ENCODE measurements around the gene SYT12.

The SYT12 gene

DNA sequence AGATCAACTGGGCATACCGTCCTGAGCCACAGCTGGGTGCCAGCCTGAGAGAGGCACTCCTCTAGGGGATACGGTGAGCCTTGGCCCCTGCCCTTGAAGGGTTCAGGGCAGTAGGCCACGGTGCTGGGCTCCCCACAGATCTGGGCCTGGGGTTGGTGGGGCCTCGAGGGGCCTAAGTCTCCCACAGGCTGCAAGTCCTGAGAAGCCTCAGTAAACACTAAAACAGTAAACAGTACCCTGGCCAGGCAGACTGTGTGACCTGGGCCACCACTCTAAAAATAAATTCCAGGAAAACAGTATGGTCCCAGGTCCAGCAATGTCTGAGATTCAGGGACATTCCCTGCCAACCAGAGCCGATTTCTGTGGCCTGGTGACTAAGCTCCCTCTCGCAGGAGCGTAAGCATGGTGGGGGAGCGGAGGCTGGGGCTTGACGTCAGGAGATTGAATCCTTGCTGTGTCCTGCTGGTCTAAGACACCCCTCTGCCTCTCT lies 31.5 kb downstream of the SYT12 start:
- no peak overlapping the region for H3K27ac ChIP-seq (ENCODE audit: extremely low read depth, low read depth, low read length)
- ChIA-PET CTCF (interaction anchor here (0.6 to 5.0 kb wide), 24 partner anchors 9 to 541 kb away, joined by 3 to 23 read pairs (median 5); partner anchors contain the start of genes AIP and SYT12), POLR2A (interaction anchor here (1.2 to 3.3 kb wide), 5 partner anchors 10 to 185 kb away, joined by 3 to 16 read pairs (median 5); partner anchors contain the start of genes KDM2A and SYT12)
- H3K4me3 ChIP-seq (ENCODE audit: low read depth, low read length), result no peak overlapping the region
- H3K4me1 ChIP-seq (ENCODE audit: control insufficient read depth, insufficient read depth, low read length), result peaks cover 9% of the 10 kb centered on the region
- H3K36me3 ChIP-seq (ENCODE audit: control insufficient read depth in 2 of 2, insufficient read depth in 1 of 2, low read length in 2 of 2), result no peaks in the 10 kb centered on the region
- TF ChIP-seq ZFP3 (tag by site-specific recombination; IDR thresholded peaks at IDR 0.05; ENCODE audit: low read depth), result no peak
- peak; percentile 11; the same call in 1 of the 2 replicates for TF ChIP-seq ZIC2 (tag by site-specific recombination; IDR thresholded peaks at IDR 0.05)
- peak; percentile 2; the same call in 1 of the 2 replicates for TF ChIP-seq ZNF335 (tag by site-specific recombination; conservative IDR thresholded peaks at IDR 0.05)
- TF ChIP-seq, protein P1, sequence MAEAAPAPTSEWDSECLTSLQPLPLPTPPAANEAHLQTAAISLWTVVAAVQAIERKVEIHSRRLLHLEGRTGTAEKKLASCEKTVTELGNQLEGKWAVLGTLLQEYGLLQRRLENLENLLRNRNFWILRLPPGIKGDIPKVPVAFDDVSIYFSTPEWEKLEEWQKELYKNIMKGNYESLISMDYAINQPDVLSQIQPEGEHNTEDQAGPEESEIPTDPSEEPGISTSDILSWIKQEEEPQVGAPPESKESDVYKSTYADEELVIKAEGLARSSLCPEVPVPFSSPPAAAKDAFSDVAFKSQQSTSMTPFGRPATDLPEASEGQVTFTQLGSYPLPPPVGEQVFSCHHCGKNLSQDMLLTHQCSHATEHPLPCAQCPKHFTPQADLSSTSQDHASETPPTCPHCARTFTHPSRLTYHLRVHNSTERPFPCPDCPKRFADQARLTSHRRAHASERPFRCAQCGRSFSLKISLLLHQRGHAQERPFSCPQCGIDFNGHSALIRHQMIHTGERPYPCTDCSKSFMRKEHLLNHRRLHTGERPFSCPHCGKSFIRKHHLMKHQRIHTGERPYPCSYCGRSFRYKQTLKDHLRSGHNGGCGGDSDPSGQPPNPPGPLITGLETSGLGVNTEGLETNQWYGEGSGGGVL (tag by site-specific recombination; IDR thresholded peaks at IDR 0.05), result no peak
- H3K9me3 ChIP-seq (ENCODE audit: control insufficient read depth, insufficient read depth, low read depth, low read length), result no peaks in the 10 kb centered on the region

DNA sequence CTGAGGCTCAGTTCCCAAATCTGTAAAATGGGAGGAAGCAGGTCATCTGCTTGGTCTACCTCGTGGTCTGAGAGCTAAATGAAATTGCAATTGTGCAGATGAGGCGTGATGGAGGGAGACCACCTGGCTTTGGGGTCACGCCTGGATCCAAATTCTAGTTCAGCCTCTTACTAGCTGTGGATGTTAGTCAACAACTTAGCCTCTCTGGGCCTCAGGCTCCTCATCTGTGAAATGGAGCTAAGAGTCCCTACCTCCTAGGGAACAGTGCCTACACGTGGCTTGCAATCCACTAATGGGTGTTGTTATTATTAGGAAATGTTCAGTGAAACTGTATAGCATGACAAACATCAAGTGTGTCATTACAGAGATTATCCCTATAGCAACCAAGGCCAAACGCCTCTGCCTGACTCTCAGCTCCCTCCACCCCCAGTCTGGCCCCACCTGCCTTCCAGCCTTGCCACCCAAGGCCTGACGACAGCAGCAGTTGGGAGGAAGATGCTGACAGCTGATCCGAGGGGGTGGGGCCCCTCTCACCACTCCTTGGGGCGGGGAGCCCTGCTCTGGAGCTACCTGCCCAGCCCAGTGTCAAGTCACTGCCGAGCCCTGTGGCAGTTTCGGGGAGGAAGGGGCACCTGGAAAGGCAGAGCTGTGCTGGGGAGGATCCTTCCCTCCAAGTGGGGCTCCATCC lies 32.0 kb downstream of the SYT12 start:
- no peaks in the 10 kb centered on the region for H3K9me3 ChIP-seq (ENCODE audit: control insufficient read depth, insufficient read depth, low read depth, low read length)
- no peak overlapping the region for H3K4me3 ChIP-seq (ENCODE audit: low read depth, low read length)
- POLR2A ChIA-PET, result interaction anchor here (1.0 to 3.3 kb wide), 8 partner anchors 10 to 211 kb away, joined by 3 to 16 read pairs (median 4); partner anchors contain the start of genes KDM2A, PC, RCE1 and SYT12
- peaks cover 9% of the 10 kb centered on the region for H3K4me1 ChIP-seq (ENCODE audit: control insufficient read depth, insufficient read depth, low read length)
- no peaks in the 10 kb centered on the region for H3K36me3 ChIP-seq (ENCODE audit: control insufficient read depth in 2 of 2, insufficient read depth in 1 of 2, low read length in 2 of 2)
- no peak overlapping the region for H3K27ac ChIP-seq (ENCODE audit: extremely low read depth, low read depth, low read length)
- CTCF ChIA-PET, result interaction anchor here (0.6 to 5.0 kb wide), 17 partner anchors 10 to 540 kb away, joined by 3 to 23 read pairs (median 4); partner anchors contain the start of gene SYT12
- TF ChIP-seq, protein P2, sequence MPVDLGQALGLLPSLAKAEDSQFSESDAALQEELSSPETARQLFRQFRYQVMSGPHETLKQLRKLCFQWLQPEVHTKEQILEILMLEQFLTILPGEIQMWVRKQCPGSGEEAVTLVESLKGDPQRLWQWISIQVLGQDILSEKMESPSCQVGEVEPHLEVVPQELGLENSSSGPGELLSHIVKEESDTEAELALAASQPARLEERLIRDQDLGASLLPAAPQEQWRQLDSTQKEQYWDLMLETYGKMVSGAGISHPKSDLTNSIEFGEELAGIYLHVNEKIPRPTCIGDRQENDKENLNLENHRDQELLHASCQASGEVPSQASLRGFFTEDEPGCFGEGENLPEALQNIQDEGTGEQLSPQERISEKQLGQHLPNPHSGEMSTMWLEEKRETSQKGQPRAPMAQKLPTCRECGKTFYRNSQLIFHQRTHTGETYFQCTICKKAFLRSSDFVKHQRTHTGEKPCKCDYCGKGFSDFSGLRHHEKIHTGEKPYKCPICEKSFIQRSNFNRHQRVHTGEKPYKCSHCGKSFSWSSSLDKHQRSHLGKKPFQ (tag by site-specific recombination; IDR thresholded peaks at IDR 0.05), result no peak
- no peak for TF ChIP-seq ZNF514 (tag by site-specific recombination; IDR thresholded peaks at IDR 0.05)
- TF ChIP-seq, protein P3, sequence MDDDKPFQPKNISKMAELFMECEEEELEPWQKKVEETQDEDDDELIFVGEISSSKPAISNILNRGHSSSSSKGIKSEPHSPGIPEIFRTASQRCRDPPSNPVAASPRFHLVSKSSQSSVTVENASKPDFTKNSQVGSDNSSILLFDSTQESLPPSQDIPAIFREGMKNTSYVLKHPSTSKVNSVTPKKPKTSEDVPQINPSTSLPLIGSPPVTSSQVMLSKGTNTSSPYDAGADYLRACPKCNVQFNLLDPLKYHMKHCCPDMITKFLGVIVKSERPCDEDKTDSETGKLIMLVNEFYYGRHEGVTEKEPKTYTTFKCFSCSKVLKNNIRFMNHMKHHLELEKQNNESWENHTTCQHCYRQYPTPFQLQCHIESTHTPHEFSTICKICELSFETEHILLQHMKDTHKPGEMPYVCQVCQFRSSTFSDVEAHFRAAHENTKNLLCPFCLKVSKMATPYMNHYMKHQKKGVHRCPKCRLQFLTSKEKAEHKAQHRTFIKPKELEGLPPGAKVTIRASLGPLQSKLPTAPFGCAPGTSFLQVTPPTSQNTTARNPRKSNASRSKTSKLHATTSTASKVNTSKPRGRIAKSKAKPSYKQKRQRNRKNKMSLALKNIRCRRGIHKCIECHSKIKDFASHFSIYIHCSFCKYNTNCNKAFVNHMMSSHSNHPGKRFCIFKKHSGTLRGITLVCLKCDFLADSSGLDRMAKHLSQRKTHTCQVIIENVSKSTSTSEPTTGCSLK (tag by site-specific recombination; IDR thresholded peaks at IDR 0.05), result no peak
- TF ChIP-seq ZNF561 (tag by site-specific recombination; IDR thresholded peaks at IDR 0.05; ENCODE audit: borderline replicate concordance), result no peak
- TF ChIP-seq, protein P4, sequence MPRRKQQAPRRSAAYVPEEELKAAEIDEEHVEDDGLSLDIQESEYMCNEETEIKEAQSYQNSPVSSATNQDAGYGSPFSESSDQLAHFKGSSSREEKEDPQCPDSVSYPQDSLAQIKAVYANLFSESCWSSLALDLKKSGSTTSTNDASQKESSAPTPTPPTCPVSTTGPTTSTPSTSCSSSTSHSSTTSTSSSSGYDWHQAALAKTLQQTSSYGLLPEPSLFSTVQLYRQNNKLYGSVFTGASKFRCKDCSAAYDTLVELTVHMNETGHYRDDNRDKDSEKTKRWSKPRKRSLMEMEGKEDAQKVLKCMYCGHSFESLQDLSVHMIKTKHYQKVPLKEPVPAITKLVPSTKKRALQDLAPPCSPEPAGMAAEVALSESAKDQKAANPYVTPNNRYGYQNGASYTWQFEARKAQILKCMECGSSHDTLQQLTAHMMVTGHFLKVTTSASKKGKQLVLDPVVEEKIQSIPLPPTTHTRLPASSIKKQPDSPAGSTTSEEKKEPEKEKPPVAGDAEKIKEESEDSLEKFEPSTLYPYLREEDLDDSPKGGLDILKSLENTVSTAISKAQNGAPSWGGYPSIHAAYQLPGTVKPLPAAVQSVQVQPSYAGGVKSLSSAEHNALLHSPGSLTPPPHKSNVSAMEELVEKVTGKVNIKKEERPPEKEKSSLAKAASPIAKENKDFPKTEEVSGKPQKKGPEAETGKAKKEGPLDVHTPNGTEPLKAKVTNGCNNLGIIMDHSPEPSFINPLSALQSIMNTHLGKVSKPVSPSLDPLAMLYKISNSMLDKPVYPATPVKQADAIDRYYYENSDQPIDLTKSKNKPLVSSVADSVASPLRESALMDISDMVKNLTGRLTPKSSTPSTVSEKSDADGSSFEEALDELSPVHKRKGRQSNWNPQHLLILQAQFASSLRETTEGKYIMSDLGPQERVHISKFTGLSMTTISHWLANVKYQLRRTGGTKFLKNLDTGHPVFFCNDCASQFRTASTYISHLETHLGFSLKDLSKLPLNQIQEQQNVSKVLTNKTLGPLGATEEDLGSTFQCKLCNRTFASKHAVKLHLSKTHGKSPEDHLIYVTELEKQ (tag by site-specific recombination; IDR thresholded peaks at IDR 0.05; ENCODE audit: borderline replicate concordance), result peak; percentile 77
- TF ChIP-seq ZNF473 (tag by site-specific recombination; IDR thresholded peaks at IDR 0.05), result no peak
- no peak for TF ChIP-seq ZNF426 (tag by site-specific recombination; IDR thresholded peaks at IDR 0.05)
- TF ChIP-seq ZNF354C (tag by site-specific recombination; IDR thresholded peaks at IDR 0.05; ENCODE audit: borderline replicate concordance, low read depth), result no peak
- TF ChIP-seq ZNF837 (tag by site-specific recombination; IDR thresholded peaks at IDR 0.05), result no peak
- TF ChIP-seq ZNF221 (tag by site-specific recombination; IDR thresholded peaks at IDR 0.05; ENCODE audit: borderline replicate concordance), result no peak
- TF ChIP-seq ZNF10 (tag by site-specific recombination; IDR thresholded peaks at IDR 0.05), result no peak
- TF ChIP-seq, protein P5, sequence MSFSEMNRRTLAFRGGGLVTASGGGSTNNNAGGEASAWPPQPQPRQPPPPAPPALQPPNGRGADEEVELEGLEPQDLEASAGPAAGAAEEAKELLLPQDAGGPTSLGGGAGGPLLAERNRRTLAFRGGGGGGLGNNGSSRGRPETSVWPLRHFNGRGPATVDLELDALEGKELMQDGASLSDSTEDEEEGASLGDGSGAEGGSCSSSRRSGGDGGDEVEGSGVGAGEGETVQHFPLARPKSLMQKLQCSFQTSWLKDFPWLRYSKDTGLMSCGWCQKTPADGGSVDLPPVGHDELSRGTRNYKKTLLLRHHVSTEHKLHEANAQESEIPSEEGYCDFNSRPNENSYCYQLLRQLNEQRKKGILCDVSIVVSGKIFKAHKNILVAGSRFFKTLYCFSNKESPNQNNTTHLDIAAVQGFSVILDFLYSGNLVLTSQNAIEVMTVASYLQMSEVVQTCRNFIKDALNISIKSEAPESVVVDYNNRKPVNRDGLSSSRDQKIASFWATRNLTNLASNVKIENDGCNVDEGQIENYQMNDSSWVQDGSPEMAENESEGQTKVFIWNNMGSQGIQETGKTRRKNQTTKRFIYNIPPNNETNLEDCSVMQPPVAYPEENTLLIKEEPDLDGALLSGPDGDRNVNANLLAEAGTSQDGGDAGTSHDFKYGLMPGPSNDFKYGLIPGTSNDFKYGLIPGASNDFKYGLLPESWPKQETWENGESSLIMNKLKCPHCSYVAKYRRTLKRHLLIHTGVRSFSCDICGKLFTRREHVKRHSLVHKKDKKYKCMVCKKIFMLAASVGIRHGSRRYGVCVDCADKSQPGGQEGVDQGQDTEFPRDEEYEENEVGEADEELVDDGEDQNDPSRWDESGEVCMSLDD (tag by site-specific recombination; IDR thresholded peaks at IDR 0.05), result peak; percentile 25
- no peak for TF ChIP-seq ZNF132 (tag by site-specific recombination; IDR thresholded peaks at IDR 0.05; ENCODE audit: borderline replicate concordance)
- TF ChIP-seq ZNF335 (tag by site-specific recombination; conservative IDR thresholded peaks at IDR 0.05), result peak; percentile 1; the same call in 1 of the 2 replicates
